GM21423 (cell line): ENCODE measurements around the gene ZNF816.
"Not testable (repeated sequence)": the region's sequence is repeated elsewhere in the genome, so short reads cannot be mapped to it uniquely, and the experiment has no call there.

Experiments used
- ATAC-seq: cut with Tn5 transposase; IDR thresholded peaks from one replicate; pipeline ENCODE4 v1.9.1; 2021; ENCODE audit warnings: mild to moderate bottlenecking, moderate library complexity; ENCODE audit not compliant: unreplicated experiment

ZNF816 gene

DNA sequence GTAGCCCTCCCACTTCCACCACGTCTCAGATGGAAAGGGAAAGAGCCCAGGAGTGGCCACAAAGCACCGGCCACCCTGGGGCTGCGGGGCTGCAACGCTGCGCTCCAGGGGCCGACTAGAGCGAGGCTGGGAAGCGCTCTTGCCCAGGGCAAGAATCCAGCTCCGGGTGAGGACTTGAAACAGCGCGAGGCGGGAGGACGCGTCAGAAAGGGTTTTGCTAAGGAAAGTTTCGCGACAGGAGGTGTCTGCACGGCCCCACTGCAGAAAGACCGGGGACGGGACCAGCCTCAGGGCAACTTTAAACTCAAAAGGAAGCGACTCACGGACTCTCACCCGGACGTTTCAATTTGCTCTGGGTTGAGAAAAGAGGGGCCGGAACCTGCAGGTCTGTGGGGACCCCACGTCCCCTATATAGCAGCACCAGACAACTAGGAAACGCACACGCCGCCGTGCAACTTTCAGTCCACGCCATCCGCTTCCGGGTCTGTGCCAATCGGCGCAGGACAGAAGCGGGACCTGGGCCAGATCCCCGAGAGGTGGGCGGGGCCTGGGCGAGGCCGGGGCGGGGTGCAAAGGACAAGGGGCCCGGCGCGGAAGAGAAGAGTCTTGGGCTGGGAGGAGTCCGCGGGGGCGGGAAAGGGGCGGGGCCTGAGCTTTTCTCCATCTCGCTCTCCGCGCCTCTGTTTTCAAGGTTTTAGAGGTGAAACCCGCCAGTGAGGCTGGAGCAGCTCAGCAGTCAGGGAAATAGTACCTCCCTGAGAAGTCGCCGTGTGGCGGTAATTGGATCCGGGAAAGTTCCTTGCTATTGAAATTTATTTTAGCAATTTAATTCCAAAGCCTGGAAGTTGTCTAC is at the start of gene ZNF816:
Gene ZNF816, minus strand, starts transcription at position 488 of the 853 bp plus-strand sequence. CDS start 6,792 bp downstream, outside the sequence.
- peak; percentile 97 for ATAC-seq

DNA sequence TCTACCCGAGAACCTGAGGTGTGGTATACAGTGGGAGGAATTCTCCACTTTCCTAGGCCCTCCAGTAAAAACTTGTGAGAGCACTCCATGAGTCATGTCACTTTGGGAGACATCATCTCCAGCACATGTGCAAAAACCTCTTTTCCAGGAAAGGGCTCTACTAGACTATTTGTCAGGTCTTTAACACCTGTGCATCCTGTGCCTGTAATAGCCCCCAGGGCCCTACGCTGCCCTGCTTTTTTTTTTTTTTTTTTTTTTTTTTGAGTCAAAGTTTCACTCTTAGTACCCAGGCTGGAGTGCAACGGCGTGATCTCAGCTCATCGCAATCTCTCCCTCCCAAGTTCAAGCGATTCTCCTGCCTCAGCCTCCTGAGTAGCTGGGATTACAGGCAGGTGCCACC is 49.3 kb upstream of the ZNF816 start:
- ATAC-seq, result no peak

DNA sequence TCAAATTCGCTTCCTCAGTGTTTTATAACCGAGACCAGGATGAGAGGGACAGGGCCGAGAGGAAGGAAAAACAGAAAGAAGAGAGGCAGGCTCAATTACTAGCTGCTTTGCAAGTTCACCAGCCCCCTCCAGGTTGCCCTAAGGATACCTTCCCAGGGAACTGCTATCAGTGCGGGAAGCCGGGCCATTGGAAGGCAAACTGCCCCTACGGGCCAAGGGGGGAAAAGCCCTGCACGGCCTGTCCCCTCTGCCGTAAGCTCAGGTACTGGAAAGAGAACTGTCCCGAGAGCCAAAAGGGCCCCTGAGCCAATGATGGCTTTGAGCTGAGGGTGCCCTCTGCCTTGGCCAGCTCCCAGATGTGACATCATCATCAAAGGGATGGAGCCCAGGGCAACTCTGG is 47.8 kb upstream of the ZNF816 start:
- no peak for ATAC-seq

DNA sequence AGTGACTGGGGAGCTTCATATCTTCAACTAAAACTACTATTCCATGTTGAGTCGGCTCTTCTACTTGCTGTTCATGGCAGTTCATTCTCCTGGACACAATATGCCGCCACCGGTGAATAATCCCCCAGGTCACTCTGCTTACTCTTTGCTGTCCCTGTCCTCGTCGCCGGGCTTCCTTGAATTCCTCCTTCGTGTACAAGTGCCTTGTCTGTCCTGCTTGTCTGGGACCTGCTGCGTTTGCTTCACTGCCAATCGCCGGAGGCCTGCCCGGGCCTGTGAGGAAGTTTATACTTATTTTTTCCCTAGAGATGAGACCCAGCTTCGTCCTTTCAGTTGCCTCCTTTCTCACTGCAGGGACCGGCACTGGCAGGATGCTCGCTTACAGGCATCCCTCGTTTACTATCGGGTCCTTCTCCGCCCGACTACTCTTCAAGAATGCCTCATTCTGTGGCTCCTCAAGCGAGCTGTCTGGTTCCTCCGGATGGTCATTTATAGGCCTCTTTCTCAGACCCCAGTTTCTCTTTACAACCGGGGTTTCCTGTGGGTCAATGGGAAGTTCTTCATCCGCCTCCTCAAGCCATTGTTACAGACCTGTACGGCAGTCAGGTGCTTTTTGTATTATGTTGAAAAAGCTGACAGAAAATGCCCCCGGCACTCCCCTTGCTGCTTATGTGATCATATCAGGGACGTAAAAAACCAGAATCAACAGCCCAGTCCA is 45.5 kb upstream of the ZNF816 start:
- no peak for ATAC-seq

DNA sequence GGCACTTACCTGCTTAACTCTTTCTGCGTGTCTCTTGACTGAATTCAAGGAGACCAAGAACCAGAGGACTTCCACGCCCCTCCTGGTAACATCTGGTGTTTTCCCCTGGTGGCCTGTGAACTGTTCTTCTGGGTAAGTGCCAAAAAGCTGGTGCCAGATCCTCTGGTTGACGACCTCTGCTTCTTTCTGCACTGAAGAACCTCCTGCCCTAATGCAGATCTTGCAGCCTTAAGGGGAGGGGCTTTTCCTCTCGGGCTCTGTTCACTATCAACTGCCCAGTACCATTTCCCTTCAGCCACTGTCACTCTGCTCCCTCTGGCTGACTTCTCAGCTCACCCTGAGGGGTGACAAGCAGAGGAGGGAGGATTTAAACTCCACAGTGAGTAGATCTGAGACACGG is 44.9 kb upstream of the ZNF816 start:
- no peak for ATAC-seq

DNA sequence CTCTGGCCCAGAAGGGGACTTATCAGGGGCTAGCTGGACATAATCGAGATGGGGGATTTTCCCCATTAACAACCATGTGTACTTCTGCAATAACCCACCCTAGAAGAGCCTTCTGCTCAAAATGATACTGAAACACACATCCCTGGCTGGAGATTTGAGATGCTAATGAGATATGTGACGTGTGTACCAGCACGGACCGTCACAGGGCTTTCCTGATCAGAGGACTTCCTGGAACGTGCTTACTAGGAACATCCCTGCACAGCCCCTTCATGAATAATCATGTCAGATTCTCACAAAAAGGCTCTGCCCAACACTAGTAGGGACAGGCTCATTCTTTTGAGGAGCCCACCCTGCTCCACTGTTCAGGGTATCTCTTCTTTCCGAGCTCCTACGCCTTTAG is 44.5 kb upstream of the ZNF816 start:
- no peak for ATAC-seq

DNA sequence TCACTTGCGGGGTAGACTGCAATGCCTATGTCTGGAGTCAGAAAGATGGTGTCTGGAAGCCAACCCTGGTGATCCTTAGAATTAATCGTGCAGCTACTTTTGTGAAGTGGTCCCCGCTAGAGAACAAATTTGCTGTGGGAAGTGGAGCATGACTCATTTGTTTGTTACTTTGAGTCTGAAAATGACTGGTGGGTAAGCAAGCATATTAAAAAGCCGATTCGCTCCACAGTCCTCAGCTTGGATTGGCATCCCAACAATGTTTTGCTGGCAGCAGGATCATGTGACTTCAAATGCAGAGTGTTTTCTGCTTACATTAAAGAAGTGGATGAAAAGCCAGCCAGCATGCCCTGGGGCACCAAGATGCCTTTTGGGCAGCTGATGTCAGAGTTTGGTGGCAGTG is 41.6 kb upstream of the ZNF816 start:
- no peak for ATAC-seq

DNA sequence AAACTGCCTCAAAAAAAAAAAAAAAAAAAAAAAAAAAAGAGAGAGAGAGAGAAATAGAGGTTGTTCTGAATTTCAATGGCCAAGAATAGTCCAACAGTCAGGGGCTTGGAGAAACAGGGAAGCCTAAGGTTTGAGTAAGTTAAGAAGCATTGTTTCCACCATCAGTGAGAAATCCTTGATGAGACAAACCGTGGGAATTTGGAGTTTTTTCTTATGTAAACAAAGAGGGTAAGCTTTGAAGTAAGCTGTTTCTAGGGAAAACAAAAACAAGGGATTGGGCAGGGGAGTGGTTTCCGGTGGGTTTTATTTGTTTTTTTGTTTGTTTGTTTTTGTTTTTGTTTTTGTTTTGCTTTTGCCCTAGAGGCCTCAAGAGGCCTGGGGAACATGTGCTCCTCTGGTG is 39.8 kb upstream of the ZNF816 start:
- no peak for ATAC-seq

DNA sequence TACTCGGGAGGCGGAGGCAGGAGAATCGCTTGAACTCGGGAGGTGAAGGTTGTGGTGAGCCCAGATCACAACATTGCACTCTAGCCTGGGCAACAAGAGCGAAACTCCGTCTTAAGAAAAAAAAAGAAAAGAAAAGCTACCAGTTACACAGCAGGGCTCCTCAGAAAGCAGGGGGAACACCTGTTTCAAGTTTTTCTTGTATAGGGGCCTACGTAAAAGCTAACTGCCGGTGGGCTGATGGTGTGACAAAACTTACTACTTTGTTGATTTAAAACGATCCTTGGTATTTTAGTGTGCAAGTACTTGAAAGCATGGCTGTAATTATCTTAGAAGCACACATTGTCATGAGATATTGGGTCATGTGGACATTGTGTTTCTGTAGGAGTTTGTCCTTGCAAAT is 35.3 kb upstream of the ZNF816 start:
- ATAC-seq, result no peak

DNA sequence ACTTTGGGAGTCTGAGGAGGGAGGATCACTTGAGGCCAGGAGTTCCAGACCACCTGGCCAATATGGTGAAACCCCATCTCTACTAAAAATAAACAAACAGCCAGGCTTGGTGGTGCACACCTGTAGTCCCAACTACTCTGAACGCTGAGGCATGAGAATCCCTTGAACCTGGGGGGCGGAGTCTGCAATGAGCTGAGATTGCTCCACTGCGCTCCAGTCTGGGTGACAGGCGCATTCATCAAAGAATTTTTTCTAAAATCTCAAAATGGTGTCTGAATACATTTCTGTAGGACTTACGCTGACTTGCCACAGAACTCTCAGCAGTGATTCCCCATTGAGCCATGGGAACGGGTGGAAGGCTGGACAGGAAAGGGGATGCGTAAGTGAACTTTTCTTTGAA is 33.0 kb upstream of the ZNF816 start:
- no peak for ATAC-seq

DNA sequence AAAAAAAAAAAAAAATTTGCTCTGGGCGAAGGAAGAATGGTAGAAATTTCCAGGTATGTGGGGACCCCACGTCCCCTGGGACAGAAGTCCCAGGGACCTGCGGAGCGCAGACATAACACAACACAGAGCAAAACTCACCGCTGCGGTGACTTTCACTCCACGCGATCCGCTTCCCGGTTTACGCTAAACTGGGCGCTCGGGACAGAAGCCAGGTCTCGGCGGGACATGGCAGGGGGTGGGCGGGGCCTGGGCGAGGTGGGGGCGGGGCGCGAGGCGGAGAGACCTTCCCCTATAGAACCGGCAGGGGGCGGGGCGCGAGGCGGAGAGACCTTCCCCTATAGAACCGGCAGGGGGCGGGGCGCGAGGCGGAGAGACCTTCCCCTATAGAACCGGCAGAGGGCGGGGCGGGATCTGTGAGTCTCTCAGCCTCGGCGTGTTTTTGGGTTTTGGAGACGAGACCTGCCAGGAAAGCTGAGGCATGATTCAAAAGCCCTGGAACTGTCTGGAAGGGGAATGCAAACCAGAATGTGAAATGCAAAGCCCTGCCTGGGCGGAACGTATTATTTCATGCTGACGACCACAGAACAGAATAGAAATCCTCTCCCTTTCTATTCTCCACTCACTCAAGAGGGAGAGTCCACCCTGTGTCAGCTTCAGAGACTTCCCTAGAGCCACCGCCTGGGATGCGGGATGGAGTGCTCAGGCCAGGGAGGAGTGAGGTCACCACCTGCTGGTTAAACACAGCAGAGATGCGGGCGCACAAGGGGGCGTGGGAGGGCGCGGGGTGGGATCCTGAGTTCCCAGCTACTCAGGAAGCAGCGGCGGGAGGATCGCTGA is 30.9 kb upstream of the ZNF816 start:
- no peak for ATAC-seq

DNA sequence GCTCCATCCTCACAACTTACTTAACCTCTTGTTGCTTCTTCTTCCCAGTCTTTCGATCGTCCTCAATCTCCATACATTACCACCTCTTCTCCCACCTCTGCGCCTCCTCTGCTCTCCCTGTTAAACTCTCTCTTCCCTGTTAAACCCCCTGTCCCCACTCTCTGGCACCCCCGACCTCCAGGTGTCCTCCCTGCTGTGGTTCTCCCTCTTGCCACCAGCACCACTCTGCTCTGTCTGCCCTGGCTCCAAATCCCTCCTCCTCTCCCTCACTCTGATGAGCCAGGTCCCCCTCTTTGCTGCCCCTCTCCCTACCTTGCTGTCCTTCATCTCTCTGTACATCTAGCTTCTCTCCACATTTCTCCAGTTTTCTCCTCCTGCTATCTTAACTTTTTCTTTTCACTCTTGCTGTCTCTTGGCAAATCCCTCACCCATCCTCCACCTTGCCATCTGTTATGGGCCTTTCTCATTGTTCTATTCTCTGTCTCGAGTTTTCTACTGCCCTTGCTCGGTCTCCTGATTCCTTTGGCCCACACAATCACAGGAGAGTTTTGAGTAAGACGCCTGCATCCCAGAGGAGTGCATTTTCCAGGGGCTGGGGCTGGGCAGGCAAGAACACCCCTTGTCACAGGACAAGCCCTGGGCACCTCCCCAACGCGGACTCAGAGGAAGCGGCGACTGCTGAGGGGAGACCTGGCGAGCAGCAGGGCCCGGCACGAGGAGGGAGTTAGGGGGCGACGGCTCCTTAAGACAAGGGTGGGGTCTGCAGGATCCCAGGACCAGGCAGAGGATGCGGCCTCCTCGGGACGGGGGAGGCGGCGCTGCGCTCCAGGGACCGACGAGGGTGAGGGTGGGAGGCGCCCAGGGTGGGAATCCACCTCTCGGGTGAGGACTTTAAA is 29.7 kb upstream of the ZNF816 start:
- ATAC-seq, result no peak

DNA sequence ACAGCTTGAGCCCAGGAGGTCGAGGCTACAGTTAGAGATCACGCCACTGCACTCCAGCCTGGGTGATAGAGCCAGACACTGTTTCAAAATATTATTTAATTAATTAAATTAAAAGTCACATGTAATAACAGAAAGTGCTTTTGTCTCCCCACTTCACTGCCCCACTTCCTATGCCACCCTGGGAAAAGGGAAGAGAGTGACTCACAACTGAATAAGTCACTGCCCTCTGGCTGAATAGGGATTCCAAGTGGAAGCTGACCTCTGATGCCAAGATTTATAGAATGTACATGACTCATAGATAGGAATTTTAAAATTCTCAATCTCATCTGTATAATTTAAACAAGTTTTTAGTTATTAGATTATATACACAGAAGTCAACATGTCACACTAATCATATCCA is 28.8 kb upstream of the ZNF816 start:
- no peak for ATAC-seq

DNA sequence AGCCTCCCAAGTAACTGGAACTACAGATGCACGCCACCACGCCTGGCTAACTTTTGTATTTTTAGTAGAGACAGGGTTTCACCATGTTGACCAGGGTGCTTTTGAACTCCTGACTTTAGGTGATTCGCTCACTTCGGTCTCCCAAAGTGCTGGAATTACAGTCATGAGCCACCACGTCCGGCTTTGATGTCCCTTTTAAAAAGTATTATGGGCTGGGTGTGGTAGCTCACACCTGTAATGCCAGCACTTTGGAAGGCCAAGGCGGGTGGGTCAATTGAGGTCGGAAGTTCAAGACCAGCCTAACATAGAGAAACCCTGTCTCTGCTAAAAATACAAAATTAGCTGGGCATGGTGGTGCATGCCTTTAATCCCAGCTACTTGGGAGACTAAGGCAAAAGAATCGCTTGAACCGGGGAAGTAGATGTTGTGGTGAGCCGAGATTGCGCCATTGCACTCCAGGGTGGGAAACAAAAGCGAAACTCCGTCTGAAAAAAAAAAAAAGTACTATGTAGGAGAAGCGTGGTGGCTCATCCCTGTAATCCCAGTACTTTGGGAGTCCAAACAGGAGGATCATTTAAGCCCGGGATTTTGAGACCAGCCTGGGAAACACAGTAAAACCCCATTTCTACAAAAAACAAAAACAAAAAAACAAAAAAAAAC is 28.2 kb upstream of the ZNF816 start:
- no peak for ATAC-seq

DNA sequence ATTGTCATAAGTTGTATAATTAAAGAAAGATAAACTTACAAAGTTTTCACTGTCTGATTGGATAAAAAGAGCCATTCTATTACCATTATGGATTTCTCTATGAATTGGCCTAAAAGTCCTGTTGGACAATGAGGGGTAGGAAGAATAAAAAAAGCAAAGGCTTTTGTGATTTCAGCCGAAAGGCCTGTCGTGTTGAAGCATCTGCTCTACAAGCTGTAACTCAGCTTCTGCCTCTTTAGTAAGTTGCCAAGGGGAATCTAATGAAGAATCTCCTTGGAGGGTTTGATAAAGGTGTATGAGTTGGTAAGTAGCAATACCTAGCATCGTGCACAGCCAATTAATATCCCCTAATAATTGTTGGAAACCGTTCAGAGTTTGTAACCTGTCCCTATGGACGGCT is 25.8 kb upstream of the ZNF816 start:
- no peak for ATAC-seq

DNA sequence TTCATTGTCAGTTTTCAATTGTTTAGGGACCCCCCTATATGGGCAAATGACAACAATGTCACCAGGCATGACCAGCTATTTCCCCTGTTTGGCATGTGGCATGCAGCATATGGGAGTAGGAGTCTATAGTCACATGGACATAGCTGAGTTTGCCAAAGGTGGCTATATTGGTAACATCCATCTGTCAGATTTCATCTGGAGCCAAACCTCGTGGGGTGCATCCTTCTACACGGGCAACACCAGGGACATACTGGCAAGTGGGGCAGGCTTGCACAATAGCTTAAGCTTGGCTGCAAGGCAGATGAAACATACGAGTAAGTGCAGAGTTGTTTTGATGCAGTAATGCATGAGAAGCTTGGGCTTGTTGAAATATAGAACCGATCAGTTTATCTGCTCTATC is 24.5 kb upstream of the ZNF816 start:
- no peak for ATAC-seq

DNA sequence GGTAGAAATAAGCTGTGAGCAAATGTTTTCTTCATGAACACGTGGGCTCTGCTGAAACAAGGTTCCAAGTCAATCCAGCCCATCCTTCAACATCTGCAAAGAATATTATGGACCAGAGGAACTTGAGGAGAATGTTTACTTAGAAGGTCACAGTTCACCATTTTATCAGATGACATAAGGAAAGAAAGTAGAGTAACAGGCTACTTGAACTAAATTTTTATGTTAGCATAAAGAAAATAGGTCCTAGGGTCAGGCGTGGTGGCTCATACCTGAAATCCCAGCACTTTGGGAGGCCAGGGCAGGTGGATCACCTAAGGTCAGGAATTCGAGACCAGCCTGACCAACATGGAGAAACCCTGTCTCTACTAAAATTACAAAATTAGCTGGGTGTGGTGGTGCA is 20.5 kb upstream of the ZNF816 start:
- not testable (repeated sequence) for ATAC-seq

DNA sequence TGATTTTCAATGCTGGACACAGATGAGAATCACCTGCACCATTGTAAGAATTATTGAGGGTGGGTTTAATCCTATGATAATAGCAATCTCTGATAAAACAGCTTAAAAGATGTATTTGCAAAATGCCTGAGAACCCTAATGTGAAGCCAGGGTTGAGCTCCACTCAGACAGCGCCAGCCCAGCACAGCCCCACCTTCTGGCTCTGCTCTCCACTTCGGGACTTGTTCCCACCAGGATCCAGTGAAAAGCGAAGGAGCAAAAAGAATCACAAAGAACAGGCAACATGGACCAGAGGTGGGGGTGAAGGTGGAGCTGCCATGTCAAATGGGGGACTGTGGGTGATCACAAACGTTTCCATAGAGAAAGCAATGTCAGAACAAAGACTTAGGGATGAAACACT is 18.6 kb upstream of the ZNF816 start:
- ATAC-seq, result no peak

DNA sequence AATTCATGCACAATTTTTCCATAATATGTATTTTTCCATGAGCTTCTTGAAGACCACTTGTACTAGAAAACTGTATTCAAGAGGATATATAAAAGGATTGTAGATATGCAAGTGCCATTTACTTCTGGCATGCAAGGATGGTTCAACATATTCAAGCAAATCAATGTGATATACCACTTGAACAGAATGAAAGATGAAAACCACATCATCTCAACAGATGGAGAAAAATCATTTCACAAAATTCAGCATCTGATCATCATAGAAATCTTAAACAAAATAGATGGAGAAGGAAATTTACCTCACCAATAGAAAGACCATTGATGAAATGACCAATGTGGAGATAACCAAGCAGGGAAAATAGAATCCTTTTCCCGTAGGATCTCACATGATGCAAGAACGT is 5.1 kb upstream of the ZNF816 start:
- no peak for ATAC-seq

DNA sequence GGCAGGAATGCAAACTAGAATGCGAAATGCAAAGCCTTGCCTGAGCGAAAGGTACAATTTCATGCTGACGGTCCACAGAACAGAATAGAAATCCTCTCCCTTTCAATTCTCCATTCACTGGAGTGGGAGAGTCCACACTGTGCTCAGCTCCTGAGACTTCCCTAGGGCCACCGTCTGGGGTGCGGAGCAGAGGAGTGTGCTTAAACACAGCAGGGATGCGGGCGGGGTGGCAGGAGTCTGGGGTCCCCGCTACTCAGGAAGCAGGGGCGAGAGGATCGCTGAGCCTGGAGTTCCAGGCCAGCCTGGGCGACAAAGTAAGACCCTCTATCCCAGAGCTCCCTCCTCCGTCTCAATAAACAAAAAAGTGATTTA is 552 bp upstream of the ZNF816 start:
- no peak for ATAC-seq
